Endothelial cell of umbilical vein (primary cell): Measurements from ENCODE around the gene CIROP. TPM values are rescaled to one million over a fixed set of nuclear protein-coding genes. Genes with fewer than 3 reads are reported as not detected.

Source experiments
- BruUV-seq: library from RNA; stranded (reverse); fragments of 400-500 nt; replicated peaks from 2 replicates; lab custom pipeline; 2021; lab: Mats Ljungman, UMichigan
- CTCF ChIA-PET: fragments of 300-600, 350-600 bp; sonication (Branson Sonifier 250); formaldehyde crosslinking; loops from one replicate; lab custom pipeline; 2021; ENCODE audit warnings: antibody characterized with exemption, inconsistent platforms; lab: Charles Lee
- POLR2A ChIA-PET: fragments of 300-600, 350-600 bp; sonication (Branson Sonifier 250); formaldehyde crosslinking; loops from one replicate; lab custom pipeline; 2021; ENCODE audit warnings: antibody characterized with exemption, inconsistent platforms; lab: Charles Lee
- DNase-seq: peaks from one replicate; pipeline ENCODE4 v3.0.0-alpha.2; 2011; ENCODE audit warnings: low read depth, low spot score
- FAIRE-seq: peaks from 2 replicates; lab custom pipeline; 2011; peaks lifted over from hg19 to GRCh38; lab: Jason Lieb, UNC
- H2AFZ ChIP-seq: 2 replicates; pipeline ENCODE4 v1.6.0; 2012; ENCODE audit warnings: low read depth, low read length, control low read depth, inconsistent platforms
- H3K27ac ChIP-seq: 2 replicates; pipeline ENCODE4 v1.5.1; 2011; ENCODE audit warnings: low read depth, mild to moderate bottlenecking, control low read depth, low read length, moderate library complexity; ENCODE audit not compliant: insufficient read depth
- H3K27me3 ChIP-seq, 2 experiments: 2 replicates each; pipeline versions ENCODE4 v1.6.0 to v1.6.1; 2011; ENCODE audit warnings: low read length in 2 of 2, mixed read lengths in 1 of 2; ENCODE audit not compliant: control insufficient read depth in 2 of 2, insufficient read depth in 2 of 2
- H3K36me3 ChIP-seq, 2 experiments: 2 replicates in 1 of 2; 3 replicates in 1 of 2; pipeline ENCODE4 v1.5.1; 2011; ENCODE audit warnings: low read length in 2 of 2, mild to moderate bottlenecking in 1 of 2, moderate library complexity in 1 of 2; ENCODE audit not compliant: control insufficient read depth in 2 of 2, insufficient read depth in 2 of 2; ENCODE audit errors: extremely low read depth in 1 of 2
- H3K4me1 ChIP-seq: 3 replicates; pipeline ENCODE4 v1.5.1; 2011; ENCODE audit warnings: mild to moderate bottlenecking, low read length; ENCODE audit not compliant: control insufficient read depth, insufficient read depth; ENCODE audit errors: extremely low read depth
- H3K4me2 ChIP-seq: 2 replicates; pipeline ENCODE4 v1.6.1; 2011; ENCODE audit warnings: low read length, control low read depth, mixed read lengths; ENCODE audit not compliant: insufficient read depth
- H3K4me3 ChIP-seq, 3 experiments: fragments of 200-600 bp in 1 of 3; sonication (generic), shearing (Covaris generic) in 1 of 3; replicated peaks in 1 of 3; 2 replicates each; pipeline ENCODE4 v1.5.1; 2011 to 2016; ENCODE audit warnings: control low read depth in 3 of 3, low read length in 3 of 3, mild to moderate bottlenecking in 2 of 3, inconsistent platforms in 1 of 3, low read depth in 1 of 3, moderate library complexity in 1 of 3; ENCODE audit not compliant: insufficient read depth in 1 of 3
- H3K79me2 ChIP-seq: 2 replicates; pipeline ENCODE4 v1.6.0; 2012; ENCODE audit warnings: low read length, inconsistent platforms; ENCODE audit not compliant: control insufficient read depth, insufficient read depth
- H3K9ac ChIP-seq: replicated peaks from 2 replicates; pipeline ENCODE3; 2011; ENCODE audit warnings: low read length, control low read depth; ENCODE audit not compliant: insufficient read depth; ENCODE audit errors: extremely low read depth
- H3K9me1 ChIP-seq: replicated peaks from 3 replicates; pipeline ENCODE4 v1.6.0; 2011; ENCODE audit warnings: mild to moderate bottlenecking, low read length; ENCODE audit not compliant: control insufficient read depth, insufficient read depth; ENCODE audit errors: extremely low read depth
- H3K9me3 ChIP-seq: replicated peaks from 2 replicates; pipeline ENCODE4 v1.5.1; 2012; ENCODE audit warnings: low read length, inconsistent platforms; ENCODE audit not compliant: control insufficient read depth, insufficient read depth
- H4K20me1 ChIP-seq: replicated peaks from 2 replicates; pipeline ENCODE3; 2011; ENCODE audit warnings: mild to moderate bottlenecking, low read length; ENCODE audit not compliant: control insufficient read depth, insufficient read depth; ENCODE audit errors: extremely low read depth
- EZH2 ChIP-seq: IDR thresholded peaks from 2 replicates; pipeline ENCODE4 v1.6.1; 2012; ENCODE audit warnings: borderline replicate concordance, low read depth, mild to moderate bottlenecking, moderate library complexity, low read length, inconsistent platforms; ENCODE audit not compliant: severe bottlenecking
- FOS ChIP-seq: IDR thresholded peaks from 2 replicates; pipeline ENCODE4 v1.6.1; 2011; ENCODE audit warnings: mild to moderate bottlenecking, low read length, moderate library complexity, borderline replicate concordance; ENCODE audit not compliant: insufficient read depth
- GATA2 ChIP-seq: IDR thresholded peaks from 2 replicates; pipeline ENCODE4 v1.7.0; 2011; ENCODE audit warnings: low read depth, mild to moderate bottlenecking, moderate library complexity, mixed read lengths, low read length; ENCODE audit not compliant: insufficient read length, insufficient read depth
- JUN ChIP-seq: IDR thresholded peaks from 2 replicates; pipeline ENCODE4 v1.6.1; 2011; ENCODE audit warnings: borderline replicate concordance, low read depth; ENCODE audit not compliant: insufficient read length, insufficient read depth
- MYC ChIP-seq: IDR thresholded peaks from one replicate; pipeline ENCODE4 v1.6.1; 2011; ENCODE audit warnings: mild to moderate bottlenecking, low read depth, low read length
- POLR2A ChIP-seq: IDR thresholded peaks from 2 replicates; pipeline ENCODE4 v1.6.1; 2012; ENCODE audit warnings: low read depth, mild to moderate bottlenecking, control low read depth, low read length
- POLR2AphosphoS5 ChIP-seq: IDR thresholded peaks from 2 replicates; pipeline ENCODE4 v1.6.1; 2012; ENCODE audit warnings: low read depth, mild to moderate bottlenecking, control low read depth, low read length, moderate library complexity; ENCODE audit not compliant: insufficient read depth
- dilution Hi-C: fragments of 300-500 bp; cut with MboI; formaldehyde crosslinking; loops from one replicate; pipeline ENCODE4 v1.15.0; 2019; ENCODE audit warnings: low sequenced_read_pairs; ENCODE audit not compliant: extremely low pct_ligation_motif_present
- intact Hi-C: fragments of 100-400 bp; cut with micrococcal nuclease; formaldehyde crosslinking; loops from one replicate; pipeline ENCODE4 v1.10.0; 2022
- polyA plus RNA-seq, 4 experiments: library from polyadenylated mRNA; depleted of rRNA in 3 of 4; stranded (reverse) in 3 of 4; unstranded in 1 of 4; fragments of >200 nt; gene quantifications; 2 replicates each; pipeline versions ENCODE4 v1.2.1 to v1.2.3, GENCODE V29; 2011 to 2012; ENCODE audit warnings: missing spikeins in 1 of 4
- total RNA-seq: library from RNA; stranded (reverse); gene quantifications from 2 replicates; pipeline ENCODE4 v1.2.3, GENCODE V29; 2021
- TF ChIP-seq, protein P1 (sequence below), 2 donors: IDR thresholded peaks; 1 replicate in 1 of 2; 2 replicates in 1 of 2; pipeline ENCODE4 v1.5.1; 2011; ENCODE audit warnings: low read length in 2 of 2, mild to moderate bottlenecking in 2 of 2, moderate library complexity in 2 of 2, control low read depth in 1 of 2, inconsistent platforms in 1 of 2, low read depth in 1 of 2; ENCODE audit not compliant: insufficient read depth in 1 of 2; ENCODE audit errors: extremely low read depth in 1 of 2
- TF ChIP-seq, protein P2 (sequence below): IDR thresholded peaks from 2 replicates; pipeline ENCODE4 v1.6.1; 2011; ENCODE audit not compliant: insufficient read depth, insufficient read length

Gene CIROP
- total and polyA plus RNA-seq, 2 donors (not counting 3 experiments of a cell fraction or from before 2014, with no cell fraction given) = not detected

DNA sequence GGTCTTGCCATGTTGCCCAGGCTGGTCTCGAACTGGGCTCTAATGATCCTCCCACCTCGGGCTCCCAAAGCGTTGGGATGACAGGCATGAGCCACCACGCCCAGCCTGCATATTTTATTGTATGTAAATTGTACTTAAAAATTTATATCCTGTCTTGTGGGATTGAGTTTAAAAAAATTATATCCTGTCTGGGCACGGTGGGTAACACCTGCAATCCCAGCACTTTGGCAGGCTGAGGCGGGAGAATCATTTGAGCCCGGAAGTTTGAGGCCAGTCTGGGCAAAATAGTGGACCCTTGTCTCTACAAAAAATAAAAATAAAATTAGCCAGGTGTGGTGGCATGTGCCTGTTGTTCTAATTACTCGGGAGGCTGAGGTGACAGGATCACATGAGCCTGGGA, 28.2 kb upstream of the CIROP start:
- dilution Hi-C loops = no loop called here
- Histone ChIP-seq H3K9me3 (no peaks in the 10 kb centered on the region), H3K27me3 (no peaks in the 10 kb centered on the region), H3K4me1 (peaks cover 28% of the 10 kb centered on the region), H3K4me3 (no peak overlapping the region), H3K79me2 (no peaks in the 10 kb centered on the region), H3K36me3 (no peaks in the 10 kb centered on the region), H3K4me2 (no peak overlapping the region), H3K27ac (no peak overlapping the region), H3K9me1 (no peaks in the 10 kb centered on the region), H3K9ac (no peak overlapping the region), H2AFZ (no peak overlapping the region), H4K20me1 (no peaks in the 10 kb centered on the region)
- DNase-seq = no peak
- POLR2A ChIA-PET = no interaction called here
- CTCF ChIA-PET = interaction anchor here (0.7 kb wide), 1 partner anchor 38 kb away, joined by 3 read pairs; the partner anchor contains the start of genes ACIN1 and C14orf119
- BruUV-seq = no TSS peak
- intact Hi-C loops = no loop called here
- FAIRE-seq = no peak
- TF ChIP-seq, protein P1, sequence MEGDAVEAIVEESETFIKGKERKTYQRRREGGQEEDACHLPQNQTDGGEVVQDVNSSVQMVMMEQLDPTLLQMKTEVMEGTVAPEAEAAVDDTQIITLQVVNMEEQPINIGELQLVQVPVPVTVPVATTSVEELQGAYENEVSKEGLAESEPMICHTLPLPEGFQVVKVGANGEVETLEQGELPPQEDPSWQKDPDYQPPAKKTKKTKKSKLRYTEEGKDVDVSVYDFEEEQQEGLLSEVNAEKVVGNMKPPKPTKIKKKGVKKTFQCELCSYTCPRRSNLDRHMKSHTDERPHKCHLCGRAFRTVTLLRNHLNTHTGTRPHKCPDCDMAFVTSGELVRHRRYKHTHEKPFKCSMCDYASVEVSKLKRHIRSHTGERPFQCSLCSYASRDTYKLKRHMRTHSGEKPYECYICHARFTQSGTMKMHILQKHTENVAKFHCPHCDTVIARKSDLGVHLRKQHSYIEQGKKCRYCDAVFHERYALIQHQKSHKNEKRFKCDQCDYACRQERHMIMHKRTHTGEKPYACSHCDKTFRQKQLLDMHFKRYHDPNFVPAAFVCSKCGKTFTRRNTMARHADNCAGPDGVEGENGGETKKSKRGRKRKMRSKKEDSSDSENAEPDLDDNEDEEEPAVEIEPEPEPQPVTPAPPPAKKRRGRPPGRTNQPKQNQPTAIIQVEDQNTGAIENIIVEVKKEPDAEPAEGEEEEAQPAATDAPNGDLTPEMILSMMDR (IDR thresholded peaks at IDR 0.05; ENCODE audit: extremely low read depth in 1 of 2, insufficient read depth in 1 of 2, low read depth in 1 of 2, low read length in 2 of 2) = no peak
- TF ChIP-seq POLR2A (no peak), GATA2 (no peak), POLR2AphosphoS5 (no peak), FOS (no peak), MYC (no peak), JUN (no peak), EZH2 (no peak)
- TF ChIP-seq, protein P2, sequence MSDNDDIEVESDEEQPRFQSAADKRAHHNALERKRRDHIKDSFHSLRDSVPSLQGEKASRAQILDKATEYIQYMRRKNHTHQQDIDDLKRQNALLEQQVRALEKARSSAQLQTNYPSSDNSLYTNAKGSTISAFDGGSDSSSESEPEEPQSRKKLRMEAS = no peak
